ENCODE data around the gene LRRFIP1. TPM values are rescaled to one million over a fixed set of nuclear protein-coding genes. Genes with fewer than 3 reads are reported as not detected.

Gene LRRFIP1, protein sequence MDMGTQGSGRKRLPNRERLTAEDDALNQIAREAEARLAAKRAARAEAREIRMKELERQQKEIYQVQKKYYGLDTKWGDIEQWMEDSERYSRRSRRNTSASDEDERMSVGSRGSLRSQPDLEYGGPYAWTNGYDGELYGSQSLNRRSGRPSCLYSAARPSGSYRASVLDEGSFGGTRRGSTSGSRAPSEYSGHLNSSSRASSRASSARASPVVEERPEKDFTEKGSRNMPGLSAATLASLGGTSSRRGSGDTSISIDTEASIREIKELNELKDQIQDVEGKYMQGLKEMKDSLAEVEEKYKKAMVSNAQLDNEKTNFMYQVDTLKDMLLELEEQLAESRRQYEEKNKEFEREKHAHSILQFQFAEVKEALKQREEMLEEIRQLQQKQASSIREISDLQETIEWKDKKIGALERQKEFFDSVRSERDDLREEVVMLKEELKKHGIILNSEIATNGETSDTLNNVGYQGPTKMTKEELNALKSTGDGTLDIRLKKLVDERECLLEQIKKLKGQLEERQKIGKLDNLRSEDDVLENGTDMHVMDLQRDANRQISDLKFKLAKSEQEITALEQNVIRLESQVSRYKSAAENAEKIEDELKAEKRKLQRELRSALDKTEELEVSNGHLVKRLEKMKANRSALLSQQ
- 41.7 and 49.8 TPM in 2 replicates for total RNA-seq

DNA sequence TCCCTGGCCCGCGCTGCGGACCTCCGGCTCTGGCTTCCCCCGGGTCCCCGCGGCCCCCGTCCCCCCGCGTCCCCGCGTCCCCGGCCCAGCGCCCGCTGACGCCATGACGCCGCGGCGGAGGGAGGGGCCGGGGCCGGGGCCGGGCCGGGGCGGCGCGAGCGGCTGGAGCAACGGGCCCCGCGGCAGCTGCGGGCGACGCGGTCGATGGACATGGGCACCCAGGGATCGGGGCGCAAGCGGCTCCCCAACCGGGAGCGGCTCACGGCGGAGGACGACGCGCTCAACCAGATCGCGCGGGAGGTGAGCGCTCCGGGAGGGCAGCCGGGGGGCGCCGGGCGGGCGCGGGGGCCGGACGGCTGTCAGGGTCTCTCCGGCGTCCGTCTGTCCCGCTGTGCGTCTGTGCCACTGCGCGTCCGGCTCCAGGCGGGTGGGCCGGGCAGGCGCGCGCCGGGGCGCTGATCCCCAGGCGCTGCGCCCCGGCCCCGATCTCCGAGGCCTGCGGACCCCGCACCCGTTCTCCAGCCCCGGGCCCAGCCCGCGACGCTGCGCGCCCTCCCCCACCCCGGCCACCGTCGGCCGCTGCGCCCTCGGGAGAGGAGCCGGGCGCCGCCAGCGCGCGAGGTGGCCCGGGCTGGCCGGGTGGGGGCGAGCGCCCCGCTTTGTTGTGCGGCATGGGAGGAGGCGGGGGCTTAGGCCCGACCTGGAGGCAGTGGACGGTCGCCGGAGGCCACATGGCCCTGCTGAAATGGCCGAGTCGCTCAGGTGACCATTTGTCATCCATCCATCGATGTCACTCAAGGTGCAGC, at the start of gene LRRFIP1:
Gene LRRFIP1, plus strand, starts transcription at position 147 of the 806 bp plus-strand sequence. Its CDS starts 58 bp downstream, at position 205.

DNA sequence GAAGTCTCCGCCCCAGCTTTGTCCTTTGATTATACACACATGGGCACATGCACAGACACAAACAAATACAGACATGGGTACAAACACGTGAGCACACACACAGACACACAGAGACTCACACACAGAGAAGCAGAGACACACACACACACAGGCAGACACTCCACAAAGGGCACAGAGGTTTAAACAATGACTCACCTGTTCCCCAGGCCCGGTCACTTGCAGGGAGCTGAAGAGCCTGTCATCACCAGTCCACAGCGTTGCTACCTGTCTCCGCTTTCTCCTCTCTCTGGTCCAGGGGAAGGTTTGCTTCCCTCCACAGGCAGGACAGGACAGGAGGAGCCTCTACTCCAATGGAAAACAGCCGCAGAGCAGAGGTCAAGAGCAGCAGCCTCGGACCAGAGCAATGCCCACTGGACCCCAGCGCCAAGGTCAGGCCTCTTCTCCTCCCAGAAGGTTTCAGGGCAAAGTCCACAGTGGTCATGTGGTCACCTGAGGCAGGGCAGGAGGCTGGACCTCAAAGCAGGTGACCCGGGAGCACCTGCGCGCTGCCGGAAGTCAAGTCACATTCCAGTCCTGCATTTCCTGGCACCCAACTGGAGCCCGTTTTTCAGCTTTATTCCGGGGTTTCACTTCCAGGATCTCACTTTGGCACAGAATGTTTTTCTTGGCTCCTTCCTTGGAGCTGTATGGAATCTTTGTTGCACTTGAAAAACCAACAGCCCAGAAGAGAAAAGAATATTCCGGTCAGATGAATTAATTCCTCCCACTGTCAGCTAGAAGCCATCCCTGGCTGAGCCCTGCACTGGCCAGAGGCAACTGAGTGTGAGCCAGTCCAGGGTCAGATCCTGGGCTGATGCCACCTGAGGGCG, 36.9 kb upstream of the LRRFIP1 start, which contains the start of gene RAB17:
Gene RAB17, minus strand, starts transcription at position 463 of the 869 bp plus-strand sequence. CDS start 4,580 bp downstream, outside the sequence.

GRCh38 chr2:237798236-237799059, 171.1 kb downstream of the LRRFIP1 start, which contains the start of gene RBM44:
Gene RBM44 (plus strand): TSS chr2:237798779. CDS start chr2:237813610, 14,831 bp downstream.

Other genes starting within 250 kb of the LRRFIP1 start
- gene COL6A3, start 213.4 kb upstream of the LRRFIP1 start, total RNA-seq: 2,030 and 2,143 TPM in 2 replicates
- 12.2 and 12.8 TPM in 2 replicates for gene MLPH, start 140.3 kb upstream of the LRRFIP1 start, total RNA-seq
- not detected in 2 replicates for gene PRLH, start 61.0 kb upstream of the LRRFIP1 start, total RNA-seq
- gene RAB17, start 36.9 kb upstream of the LRRFIP1 start, total RNA-seq: 0.14 and 0.28 TPM in 2 replicates
- gene RBM44, start 171.2 kb downstream of the LRRFIP1 start, total RNA-seq: 0.14 and 0.28 TPM in 2 replicates
- gene RAMP1, start 232.0 kb downstream of the LRRFIP1 start, total RNA-seq: 10.1 and 10.5 TPM in 2 replicates

Measured in smooth muscle cell of bladder (primary cell).